SK-N-DZ (cell line): Measurements from ENCODE around the gene PPP1R12C.
"Not testable (repeated sequence)": the region's sequence is repeated elsewhere in the genome, so short reads cannot be mapped to it uniquely, and the experiment has no call there.

Source experiments
- DNase-seq: peaks from one replicate; pipeline ENCODE4 v3.0.0-alpha.2; 2015; ENCODE audit warnings: low spot score

Gene PPP1R12C

GRCh38 chr19:55076321-55076720 lies 41.1 kb downstream of the PPP1R12C start:
- no peak for DNase-seq

GRCh38 chr19:55075371-55075998 lies 42.0 kb downstream of the PPP1R12C start, which contains the start of gene EPS8L1:
TSS of gene EPS8L1 (plus strand) at chr19:55075869. CDS start at chr19:55076445, 576 bp downstream.
- no peak for DNase-seq

DNA sequence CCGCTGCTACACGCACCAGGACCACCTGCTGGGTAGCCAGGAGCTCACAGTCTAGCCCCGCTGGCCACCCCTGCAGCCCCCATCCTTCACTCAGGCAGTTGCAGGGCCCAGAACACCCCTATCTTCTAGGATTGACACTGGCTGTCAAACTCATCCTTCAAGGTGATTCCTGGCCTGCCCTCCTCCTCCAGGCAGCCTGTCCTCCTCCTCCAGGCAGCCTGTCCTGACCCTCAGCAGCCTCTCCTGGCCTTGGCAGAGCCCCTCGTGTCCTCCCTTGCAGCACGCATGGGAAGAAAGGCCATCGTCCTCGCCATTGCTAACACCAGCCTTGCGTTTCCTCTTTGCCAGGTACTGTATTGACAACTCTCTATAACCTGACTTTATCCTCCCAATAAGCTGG lies 45.5 kb downstream of the PPP1R12C start:
- DNase-seq: no peak

GRCh38 chr19:55071129-55071502 lies 46.3 kb downstream of the PPP1R12C start:
- DNase-seq: no peak

- no peak for DNase-seq
Measured at GRCh38 chr19:55070466-55071128, 46.8 kb downstream of the PPP1R12C start.

- no peak for DNase-seq
Measured at GRCh38 chr19:55069865-55070197, 47.6 kb downstream of the PPP1R12C start.

- DNase-seq: no peak
Measured at GRCh38 chr19:55068950-55069864, 48.2 kb downstream of the PPP1R12C start.

GRCh38 chr19:55067869-55068268 lies 49.6 kb downstream of the PPP1R12C start:
- DNase-seq: no peak

GRCh38 chr19:55066107-55066709 lies 51.2 kb downstream of the PPP1R12C start:
- DNase-seq: no peak

GRCh38 chr19:55065516-55065915 lies 51.9 kb downstream of the PPP1R12C start:
- DNase-seq: not testable (repeated sequence)

- DNase-seq: no peak
Measured at GRCh38 chr19:55063492-55063843, 54.0 kb downstream of the PPP1R12C start.

- peak; percentile 85 for DNase-seq
Measured at GRCh38 chr19:55062735-55063491, 54.5 kb downstream of the PPP1R12C start, which contains the start of gene RDH13. TSS of gene RDH13 (minus strand) at chr19:55063148. CDS start at chr19:55063032, 116 bp downstream.

DNA sequence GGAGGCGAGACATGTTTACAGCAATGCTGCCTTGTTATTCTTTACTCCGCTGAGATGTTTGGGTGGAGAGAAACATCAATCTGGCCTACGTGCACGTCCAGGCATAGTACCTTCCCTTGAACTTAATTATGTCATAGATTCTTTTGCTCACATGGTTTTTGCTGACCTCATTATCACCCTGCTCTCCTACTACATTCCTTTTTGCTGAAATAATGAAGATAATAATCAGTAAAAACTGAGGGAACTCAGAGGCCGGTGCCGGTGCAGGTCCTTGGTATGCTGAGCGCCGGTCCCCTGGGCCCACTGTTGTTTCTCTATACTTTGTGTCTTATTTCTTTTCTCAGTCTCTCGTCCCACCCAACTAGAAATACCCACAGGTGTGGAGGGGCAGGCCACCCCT lies 57.1 kb downstream of the PPP1R12C start:
- not testable (repeated sequence) for DNase-seq

DNA sequence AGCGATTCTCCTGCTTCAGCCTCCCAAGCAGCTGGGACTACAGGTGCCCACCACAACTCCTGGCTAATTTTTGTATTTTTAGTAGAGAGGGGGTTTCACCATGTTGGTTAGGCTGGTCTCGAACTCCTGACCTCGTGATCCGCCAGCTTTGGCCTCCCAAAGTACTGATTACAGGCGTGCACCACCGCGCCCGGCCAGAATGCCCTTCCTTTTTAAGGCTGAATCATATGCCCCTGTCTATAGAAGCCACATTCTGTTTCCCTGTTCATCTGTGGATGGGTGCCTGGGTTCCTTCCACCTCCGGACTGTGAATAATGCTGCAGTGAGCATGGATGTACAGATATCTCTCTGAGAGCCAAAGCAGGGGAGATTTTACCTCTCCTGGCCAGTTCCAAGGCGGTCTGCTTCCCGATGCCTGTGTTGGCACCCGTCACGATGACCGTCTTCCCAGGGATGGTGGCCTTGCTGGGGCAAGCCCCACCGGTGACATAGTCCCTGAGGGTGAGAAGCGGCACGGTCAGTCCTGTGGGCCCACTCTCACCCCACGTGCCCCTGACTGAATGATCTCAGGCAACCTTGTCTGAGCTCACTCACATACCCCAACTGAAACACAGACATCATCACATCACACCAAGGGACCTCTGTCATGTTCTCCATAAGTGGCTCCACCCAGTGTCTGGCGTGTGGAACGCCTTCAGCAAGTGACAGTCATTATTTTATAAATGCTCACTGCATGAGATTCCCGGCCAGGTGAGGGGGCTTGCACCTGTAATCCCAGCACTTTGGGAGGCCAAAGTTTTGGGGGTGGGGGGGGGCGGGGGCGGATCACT lies 58.4 kb downstream of the PPP1R12C start:
- no peak for DNase-seq

- no peak for DNase-seq
Measured at GRCh38 chr19:55056827-55057226, 60.6 kb downstream of the PPP1R12C start.

- DNase-seq: no peak
Measured at GRCh38 chr19:55053735-55054134, 63.7 kb downstream of the PPP1R12C start.

DNA sequence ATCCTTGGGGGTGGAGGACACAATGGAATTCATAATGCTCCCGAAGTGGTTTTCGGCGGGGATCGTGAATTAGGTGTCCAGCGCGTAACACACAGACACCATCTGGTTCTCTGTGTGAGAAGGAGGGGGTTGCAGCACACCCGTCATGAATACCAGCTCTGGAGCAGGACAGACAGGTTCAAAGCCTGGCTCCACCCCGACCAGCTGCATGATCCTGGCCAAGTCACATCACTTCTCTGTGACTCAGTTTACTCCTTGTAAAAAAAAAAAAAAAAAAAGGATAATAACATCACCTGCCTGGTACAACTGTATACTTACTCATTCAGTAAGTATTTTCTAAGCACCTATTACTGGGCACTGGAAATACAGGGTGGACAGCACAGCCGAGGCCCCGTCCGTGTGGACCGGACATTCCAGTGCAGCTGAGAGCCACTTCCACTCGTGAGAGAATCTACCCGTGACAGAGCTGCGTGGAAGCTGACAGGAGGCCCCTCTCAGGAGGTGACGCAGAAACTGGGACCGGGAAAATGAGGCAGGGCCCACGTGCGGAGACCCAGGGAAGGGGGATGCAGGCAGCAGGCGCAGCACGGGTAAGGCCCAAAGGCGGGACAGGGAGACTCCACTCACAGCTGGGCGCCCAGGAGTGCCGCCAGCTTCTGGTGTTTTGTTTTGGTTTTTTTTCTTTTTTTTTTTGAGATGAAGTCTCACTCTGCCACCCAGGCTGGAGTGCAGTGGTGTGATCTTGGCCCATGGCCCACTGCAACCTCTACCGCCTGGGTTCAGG lies 66.5 kb downstream of the PPP1R12C start:
- DNase-seq: no peak

- no peak for DNase-seq
Measured at GRCh38 chr19:55048446-55048845, 69.0 kb downstream of the PPP1R12C start.

DNA sequence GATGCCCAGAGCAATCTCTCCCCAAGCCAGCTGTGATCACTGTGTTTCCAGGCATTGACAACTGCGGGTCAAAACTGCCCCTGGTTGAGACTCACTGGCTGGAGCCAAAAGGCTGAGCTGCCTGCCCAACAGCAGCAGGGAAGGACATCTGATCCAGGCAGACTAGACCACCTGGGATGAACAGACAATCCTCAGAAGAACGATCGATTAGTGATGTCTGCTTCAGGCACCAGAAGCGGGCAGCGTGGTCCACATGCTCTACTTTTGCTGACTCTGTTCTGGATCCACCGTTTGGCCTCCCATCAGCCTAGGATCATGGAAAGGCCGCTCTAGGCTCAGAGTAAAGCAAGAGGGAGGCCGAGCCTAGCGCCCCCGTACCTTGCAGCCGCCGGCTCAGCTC lies 69.5 kb downstream of the PPP1R12C start:
- no peak for DNase-seq
